Measurements from ENCODE around the gene TMEM175.

The TMEM175 gene

DNA sequence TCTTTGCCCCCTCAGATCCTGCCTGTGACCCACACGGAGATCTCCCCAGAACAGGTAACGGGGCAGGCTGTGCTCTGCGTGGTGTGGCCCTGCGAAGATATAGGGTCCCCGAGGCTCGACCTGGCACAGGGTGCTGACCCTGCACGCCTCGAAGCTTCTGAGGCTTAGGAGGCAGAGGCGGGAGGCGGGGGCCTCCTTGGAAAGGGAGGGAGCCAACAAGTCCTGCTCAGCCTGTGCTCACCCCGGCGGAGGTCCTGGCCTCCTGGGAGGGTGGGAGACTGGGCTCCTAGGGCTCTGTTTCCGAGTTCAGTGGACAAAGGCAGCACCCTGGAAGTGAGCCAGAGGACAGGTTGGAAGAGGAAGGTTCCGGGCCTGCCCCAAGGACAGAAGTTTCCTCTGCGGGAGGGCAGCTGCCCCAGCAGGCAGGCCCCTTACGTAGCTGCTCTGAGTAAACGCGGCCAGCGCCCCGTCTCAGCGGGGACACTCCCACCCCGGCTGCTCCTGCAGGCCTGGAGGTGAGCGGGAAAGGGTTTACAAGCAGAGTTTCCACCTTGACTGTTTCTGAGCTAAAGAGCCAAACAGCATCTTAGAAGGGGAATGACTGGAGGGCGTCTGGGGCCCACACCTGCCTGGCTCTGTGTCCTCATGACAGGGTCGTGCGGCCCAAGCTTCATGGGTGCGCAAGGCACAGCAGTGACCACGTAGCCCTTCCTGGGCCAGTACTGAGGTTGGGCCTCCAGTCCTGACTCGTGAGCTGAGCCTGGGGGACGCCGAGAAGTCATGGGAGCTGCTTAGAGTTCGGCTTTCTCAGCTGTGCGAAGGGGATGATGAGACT is 16.1 kb downstream of the TMEM175 start:
- peaks cover 39% of the 10 kb centered on the region; the same call in 1 of the 2 replicates for H3K27me3 ChIP-seq (ENCODE audit: control insufficient read depth, insufficient read depth, low read length)
- H3K9ac ChIP-seq (ENCODE audit: low read length) = no peak overlapping the region
- H3K4me3 ChIP-seq (ENCODE audit: low read depth, low read length) = no peak overlapping the region
- H3K4me1 ChIP-seq (ENCODE audit: control insufficient read depth, insufficient read depth, low read length) = peaks cover 23% of the 10 kb centered on the region; the same call in 1 of the 2 replicates
- H3K9me3 ChIP-seq (ENCODE audit: control insufficient read depth, insufficient read depth, low read depth, low read length) = no peaks in the 10 kb centered on the region
- no peaks in the 10 kb centered on the region for H3K36me3 ChIP-seq (ENCODE audit: control insufficient read depth, insufficient read depth, low read length)
- no peak overlapping the region for H3K27ac ChIP-seq (ENCODE audit: low read depth, low read length)

DNA sequence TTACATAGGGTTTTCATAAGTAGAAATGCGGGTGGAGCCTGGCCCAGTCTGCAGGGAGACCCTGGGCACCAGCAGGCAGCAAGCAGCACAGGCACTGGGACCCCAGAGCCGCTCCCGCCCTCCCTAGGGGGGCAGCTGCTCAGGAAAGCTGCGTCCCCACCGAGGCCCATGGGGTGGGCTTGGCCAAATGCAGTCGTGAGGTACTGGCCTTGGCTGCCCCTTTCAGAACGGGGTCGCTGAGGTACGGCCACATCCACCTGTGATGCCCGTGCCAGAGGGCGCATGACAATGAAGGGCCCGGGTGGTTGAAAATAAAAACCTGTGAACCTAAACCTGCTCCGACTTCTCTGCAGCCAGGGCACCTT is 16.7 kb downstream of the TMEM175 start:
- no peak overlapping the region for H3K4me3 ChIP-seq (ENCODE audit: low read depth, low read length)
- peaks cover 23% of the 10 kb centered on the region; the same call in 1 of the 2 replicates for H3K4me1 ChIP-seq (ENCODE audit: control insufficient read depth, insufficient read depth, low read length)
- no peaks in the 10 kb centered on the region for H3K36me3 ChIP-seq (ENCODE audit: control insufficient read depth, insufficient read depth, low read length)
- H3K9me3 ChIP-seq (ENCODE audit: control insufficient read depth, insufficient read depth, low read depth, low read length) = no peaks in the 10 kb centered on the region
- no peak overlapping the region for H3K9ac ChIP-seq (ENCODE audit: low read length)
- peaks cover 34% of the 10 kb centered on the region; the same call in 1 of the 2 replicates for H3K27me3 ChIP-seq (ENCODE audit: control insufficient read depth, insufficient read depth, low read length)
- no peak overlapping the region for H3K27ac ChIP-seq (ENCODE audit: low read depth, low read length)

DNA sequence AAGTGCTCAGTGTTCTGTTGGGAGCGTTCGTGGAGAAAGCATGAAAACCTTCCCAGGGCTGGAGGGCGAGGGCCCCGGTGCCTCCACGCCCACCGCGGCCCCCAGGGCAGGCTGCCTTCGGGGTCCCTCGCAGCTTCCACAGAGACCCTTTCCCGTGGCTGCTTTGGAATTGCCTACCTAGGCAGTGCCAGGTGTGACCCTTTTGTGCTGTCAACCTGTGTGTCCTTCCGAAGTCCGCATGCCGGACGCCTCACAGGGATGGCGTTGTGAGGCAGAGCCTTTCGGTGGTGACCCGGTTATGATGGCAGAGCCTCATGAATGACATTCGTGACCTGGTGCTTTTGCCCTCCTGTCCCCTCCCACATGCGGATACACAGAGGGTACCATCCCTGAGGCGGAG is 17.4 kb downstream of the TMEM175 start:
- no peak overlapping the region for H3K27ac ChIP-seq (ENCODE audit: low read depth, low read length)
- H3K4me3 ChIP-seq (ENCODE audit: low read depth, low read length) = no peak overlapping the region
- H3K36me3 ChIP-seq (ENCODE audit: control insufficient read depth, insufficient read depth, low read length) = no peaks in the 10 kb centered on the region
- no peaks in the 10 kb centered on the region for H3K9me3 ChIP-seq (ENCODE audit: control insufficient read depth, insufficient read depth, low read depth, low read length)
- peaks cover 27% of the 10 kb centered on the region; the same call in 1 of the 2 replicates for H3K27me3 ChIP-seq (ENCODE audit: control insufficient read depth, insufficient read depth, low read length)
- peaks cover 23% of the 10 kb centered on the region; the same call in 1 of the 2 replicates for H3K4me1 ChIP-seq (ENCODE audit: control insufficient read depth, insufficient read depth, low read length)
- no peak overlapping the region for H3K9ac ChIP-seq (ENCODE audit: low read length)

DNA sequence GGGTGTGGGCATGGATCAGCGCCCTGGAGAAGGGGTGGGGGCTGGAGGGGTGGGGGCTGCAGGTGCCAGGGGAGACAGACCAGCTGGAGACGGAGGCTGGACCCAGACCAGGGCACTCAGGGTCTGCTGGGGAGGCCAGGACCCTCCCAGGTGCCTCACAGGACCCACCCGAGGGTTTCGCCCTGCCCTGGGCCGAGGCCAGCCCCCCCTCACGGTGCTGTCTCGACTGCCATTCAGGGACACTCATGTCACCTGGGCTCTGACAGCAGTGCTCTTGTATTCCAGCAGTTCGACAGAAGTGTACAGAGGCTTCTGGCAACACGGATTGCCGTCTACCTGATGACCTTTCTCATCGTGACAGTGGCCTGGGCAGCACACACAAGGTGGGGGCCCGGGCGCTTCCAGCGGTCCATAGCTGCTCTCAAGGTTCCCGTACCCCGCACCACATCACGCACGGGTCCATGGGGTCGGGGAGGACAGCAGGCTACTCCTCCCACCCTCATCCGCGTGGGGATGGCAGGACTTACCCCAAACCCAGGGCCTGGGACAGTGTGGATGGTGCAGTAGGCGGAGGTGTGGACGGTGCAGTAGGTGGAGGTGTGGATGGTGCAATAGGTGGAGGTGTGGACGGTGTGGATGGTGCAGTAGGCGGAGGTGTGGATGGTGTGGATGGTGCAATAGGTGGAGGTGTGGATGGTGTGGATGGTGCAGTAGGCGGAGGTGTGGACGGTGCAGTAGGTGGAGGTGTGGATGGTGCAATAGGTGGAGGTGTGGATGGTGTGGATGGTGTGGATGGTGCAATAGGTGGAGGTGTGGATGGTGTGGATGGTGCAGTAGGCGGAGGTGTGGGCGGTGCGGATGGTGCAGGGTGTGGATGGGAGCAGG is 18.1 kb downstream of the TMEM175 start:
- peaks cover 16% of the 10 kb centered on the region; the same call in 1 of the 2 replicates for H3K4me1 ChIP-seq (ENCODE audit: control insufficient read depth, insufficient read depth, low read length)
- H3K36me3 ChIP-seq (ENCODE audit: control insufficient read depth, insufficient read depth, low read length) = no peaks in the 10 kb centered on the region
- H3K9me3 ChIP-seq (ENCODE audit: control insufficient read depth, insufficient read depth, low read depth, low read length) = no peaks in the 10 kb centered on the region
- no peak overlapping the region for H3K9ac ChIP-seq (ENCODE audit: low read length)
- H3K4me3 ChIP-seq (ENCODE audit: low read depth, low read length) = no peak overlapping the region
- H3K27me3 ChIP-seq (ENCODE audit: control insufficient read depth, insufficient read depth, low read length) = peaks cover 21% of the 10 kb centered on the region; the same call in 1 of the 2 replicates
- no peak overlapping the region for H3K27ac ChIP-seq (ENCODE audit: low read depth, low read length)

DNA sequence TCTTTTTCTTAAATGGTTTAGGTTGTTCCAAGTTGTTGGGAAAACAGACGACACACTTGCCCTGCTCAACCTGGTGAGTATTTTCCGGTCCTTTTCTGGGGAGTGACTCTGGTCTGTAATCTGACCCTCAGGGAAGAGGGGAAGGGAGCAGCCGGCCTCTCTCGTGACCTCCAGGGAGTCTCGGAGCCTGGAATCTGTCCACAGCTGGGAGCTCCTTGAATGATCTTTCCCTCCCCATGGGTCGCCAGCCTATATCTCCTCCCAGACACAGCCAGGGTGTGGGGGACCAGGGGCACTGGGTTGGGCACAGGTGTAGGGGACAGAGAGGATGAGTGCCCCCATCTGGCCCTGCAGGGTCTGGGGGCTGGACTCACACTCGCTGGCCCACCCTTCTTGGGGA is 18.9 kb downstream of the TMEM175 start:
- Histone ChIP-seq H3K27me3 (ENCODE audit: control insufficient read depth, insufficient read depth, low read length) (peaks cover 13% of the 10 kb centered on the region; the same call in 1 of the 2 replicates), H3K9me3 (ENCODE audit: control insufficient read depth, insufficient read depth, low read depth, low read length) (no peaks in the 10 kb centered on the region), H3K36me3 (ENCODE audit: control insufficient read depth, insufficient read depth, low read length) (no peaks in the 10 kb centered on the region), H3K9ac (ENCODE audit: low read length) (no peak overlapping the region), H3K4me3 (ENCODE audit: low read depth, low read length) (no peak overlapping the region), H3K4me1 (ENCODE audit: control insufficient read depth, insufficient read depth, low read length) (peaks cover 8% of the 10 kb centered on the region; the same call in 1 of the 2 replicates), H3K27ac (ENCODE audit: low read depth, low read length) (no peak overlapping the region)

DNA sequence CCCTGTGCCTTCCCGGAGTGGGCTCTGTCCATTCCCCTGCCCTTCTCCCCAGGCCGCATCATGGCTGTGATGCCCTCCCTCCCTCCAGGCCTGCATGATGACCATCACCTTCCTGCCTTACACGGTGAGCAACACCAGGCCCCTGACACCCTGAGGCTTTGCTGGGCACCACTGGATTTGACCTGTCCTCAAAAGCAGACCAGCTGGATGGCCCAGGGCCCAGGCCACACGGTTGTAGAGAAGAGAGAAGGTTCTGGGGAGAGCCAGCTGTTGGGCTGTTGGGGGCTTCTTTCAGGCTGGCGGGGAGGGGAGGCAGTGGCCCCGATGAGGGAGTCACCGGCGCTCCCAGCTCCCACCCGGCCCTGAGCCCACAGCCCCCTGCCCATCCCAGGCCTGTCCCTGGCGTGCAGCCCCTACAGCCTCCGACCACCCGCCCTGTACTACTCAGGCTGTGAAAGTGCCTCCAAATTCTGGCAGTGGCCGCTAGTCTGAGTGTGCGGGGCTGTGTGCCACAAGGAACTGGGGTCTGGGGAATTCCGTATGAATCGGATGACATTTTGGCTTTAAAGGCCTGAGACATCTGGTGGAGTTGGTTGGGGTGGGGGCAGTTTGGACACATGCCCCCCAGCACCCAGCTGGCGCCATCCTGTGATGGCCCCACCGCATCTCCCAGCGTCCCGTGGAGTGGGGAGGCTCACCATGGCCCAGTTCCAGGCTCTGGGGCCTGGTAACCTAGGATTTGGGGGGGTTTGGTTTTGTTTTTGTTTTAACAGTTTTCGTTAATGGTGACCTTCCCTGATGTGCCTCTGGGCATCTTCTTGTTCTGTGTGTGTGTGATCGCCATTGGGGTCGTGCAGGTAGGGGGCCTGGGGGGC is 19.6 kb downstream of the TMEM175 start:
- Histone ChIP-seq H3K9ac (ENCODE audit: low read length) (no peak overlapping the region), H3K4me3 (ENCODE audit: low read depth, low read length) (no peak overlapping the region), H3K9me3 (ENCODE audit: control insufficient read depth, insufficient read depth, low read depth, low read length) (no peaks in the 10 kb centered on the region)

DNA sequence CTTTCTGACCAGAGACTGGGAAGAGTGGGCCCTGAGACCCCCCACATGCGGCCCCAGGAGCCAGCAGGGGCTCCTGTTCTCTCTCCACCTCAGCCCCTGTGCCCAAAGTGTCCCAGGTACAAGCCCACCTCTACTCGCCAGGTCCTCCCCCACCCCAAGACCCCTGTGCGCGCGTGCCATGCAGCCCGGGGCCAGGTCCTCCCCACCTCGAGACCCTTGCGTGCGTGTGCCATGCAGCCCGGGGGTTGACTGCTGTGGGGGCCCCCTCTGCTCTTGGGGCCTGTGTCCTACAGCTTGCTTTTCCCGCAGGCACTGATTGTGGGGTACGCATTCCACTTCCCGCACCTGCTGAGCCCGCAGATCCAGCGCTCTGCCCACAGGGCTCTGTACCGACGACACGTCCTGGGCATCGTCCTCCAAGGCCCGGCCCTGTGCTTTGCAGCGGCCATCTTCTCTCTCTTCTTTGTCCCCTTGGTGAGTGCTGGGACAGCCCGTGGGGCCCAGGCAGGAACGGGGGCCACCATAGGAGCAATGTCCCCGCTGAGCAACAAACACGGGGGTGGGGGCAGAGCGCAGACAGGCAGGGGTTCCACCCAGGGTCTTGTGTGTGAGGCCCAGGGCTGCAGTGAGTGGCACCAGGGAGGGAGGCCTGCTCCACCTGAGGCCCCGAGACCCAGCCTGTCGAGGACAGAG is 20.8 kb downstream of the TMEM175 start:
- peaks cover 5% of the 10 kb centered on the region; the same call in 1 of the 2 replicates for H3K4me1 ChIP-seq (ENCODE audit: control insufficient read depth, insufficient read depth, low read length)
- no peak overlapping the region for H3K27ac ChIP-seq (ENCODE audit: low read depth, low read length)
- no peaks in the 10 kb centered on the region for H3K27me3 ChIP-seq (ENCODE audit: control insufficient read depth, insufficient read depth, low read length)
- no peak overlapping the region for H3K9ac ChIP-seq (ENCODE audit: low read length)
- no peaks in the 10 kb centered on the region for H3K9me3 ChIP-seq (ENCODE audit: control insufficient read depth, insufficient read depth, low read depth, low read length)
- no peaks in the 10 kb centered on the region for H3K36me3 ChIP-seq (ENCODE audit: control insufficient read depth, insufficient read depth, low read length)
- H3K4me3 ChIP-seq (ENCODE audit: low read depth, low read length) = no peak overlapping the region

More for the DNA sequence above, 19.6 kb downstream of the TMEM175 start:
- Histone ChIP-seq H3K27ac (ENCODE audit: low read depth, low read length) (no peak overlapping the region), H3K36me3 (ENCODE audit: control insufficient read depth, insufficient read depth, low read length) (no peaks in the 10 kb centered on the region), H3K27me3 (ENCODE audit: control insufficient read depth, insufficient read depth, low read length) (peaks cover 6% of the 10 kb centered on the region; the same call in 1 of the 2 replicates), H3K4me1 (ENCODE audit: control insufficient read depth, insufficient read depth, low read length) (peaks cover 7% of the 10 kb centered on the region; the same call in 1 of the 2 replicates)

DNA sequence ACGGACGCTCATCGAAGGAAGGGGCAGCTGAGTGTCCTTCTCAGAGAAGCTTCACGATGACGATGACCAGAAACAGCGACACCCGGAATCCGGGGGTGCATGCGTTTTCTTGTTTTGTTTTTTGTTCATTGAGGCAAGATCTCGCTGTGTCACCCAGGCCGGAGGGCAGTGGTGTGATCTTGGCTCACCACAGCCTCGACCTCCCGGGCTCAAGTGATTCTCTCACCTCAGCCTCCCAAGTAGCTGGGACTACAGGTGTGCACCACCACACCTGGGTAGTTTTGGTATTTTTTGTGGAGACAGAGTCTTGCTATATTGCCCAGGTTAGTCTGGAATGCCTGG is 21.3 kb downstream of the TMEM175 start:
- H3K27ac ChIP-seq (ENCODE audit: low read depth, low read length) = no peak overlapping the region
- no peaks in the 10 kb centered on the region for H3K36me3 ChIP-seq (ENCODE audit: control insufficient read depth, insufficient read depth, low read length)
- H3K9me3 ChIP-seq (ENCODE audit: control insufficient read depth, insufficient read depth, low read depth, low read length) = no peaks in the 10 kb centered on the region
- H3K27me3 ChIP-seq (ENCODE audit: control insufficient read depth, insufficient read depth, low read length) = no peaks in the 10 kb centered on the region
- no peak overlapping the region for H3K9ac ChIP-seq (ENCODE audit: low read length)
- no peaks in the 10 kb centered on the region; the same call in 1 of the 2 replicates for H3K4me1 ChIP-seq (ENCODE audit: control insufficient read depth, insufficient read depth, low read length)
- no peak overlapping the region for H3K4me3 ChIP-seq (ENCODE audit: low read depth, low read length)

DNA sequence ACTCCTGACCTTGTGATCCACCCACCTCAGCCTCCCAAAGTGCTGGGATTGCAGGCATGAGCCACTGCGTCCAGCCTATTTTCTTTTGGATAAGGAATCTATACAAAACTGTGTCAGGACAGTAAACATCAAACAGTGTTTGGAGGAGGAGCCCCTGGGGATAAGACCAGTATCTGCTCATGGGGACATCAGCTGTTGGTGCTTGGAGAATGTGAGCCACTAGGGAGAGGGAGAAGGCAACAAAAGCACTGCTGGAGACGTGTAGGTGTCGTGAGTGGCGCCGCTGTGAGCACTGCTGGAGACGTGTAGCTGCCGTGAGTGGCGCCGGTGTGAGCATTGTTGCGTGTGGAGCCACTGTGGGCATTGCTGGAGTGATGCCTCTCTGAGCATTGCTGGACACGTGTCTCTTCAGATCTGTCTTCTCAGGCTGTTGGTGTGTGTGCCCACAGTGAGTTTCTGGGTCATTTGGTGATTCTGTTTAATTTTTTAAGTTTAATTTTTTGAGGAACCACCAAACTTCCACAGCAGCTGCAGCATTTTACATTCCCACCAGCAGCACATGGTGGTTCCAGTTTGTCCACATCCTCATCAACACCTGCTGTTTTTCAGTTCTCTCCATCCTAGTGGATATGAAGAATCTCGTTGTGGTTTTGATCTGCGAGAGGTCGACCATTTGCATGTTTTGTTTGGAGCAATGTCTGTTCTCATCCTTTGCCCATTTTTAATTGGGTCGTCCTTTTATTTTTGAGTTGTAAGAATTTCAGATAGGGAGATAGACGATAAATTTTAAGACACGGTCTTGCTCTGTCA is 22.2 kb downstream of the TMEM175 start:
- Histone ChIP-seq H3K9ac (ENCODE audit: low read length) (no peak overlapping the region), H3K9me3 (ENCODE audit: control insufficient read depth, insufficient read depth, low read depth, low read length) (no peaks in the 10 kb centered on the region), H3K27me3 (ENCODE audit: control insufficient read depth, insufficient read depth, low read length) (no peaks in the 10 kb centered on the region), H3K27ac (ENCODE audit: low read depth, low read length) (no peak overlapping the region), H3K4me1 (ENCODE audit: control insufficient read depth, insufficient read depth, low read length) (no peaks in the 10 kb centered on the region; the same call in 1 of the 2 replicates), H3K36me3 (ENCODE audit: control insufficient read depth, insufficient read depth, low read length) (no peaks in the 10 kb centered on the region), H3K4me3 (ENCODE audit: low read depth, low read length) (no peak overlapping the region)

All from HUES6 (cell line).